RWPE1 (cell line): Measurements from ENCODE around the gene HERC4.

Source experiments
- CTCF ChIA-PET: fragments of 350-600 bp; sonication (Branson Sonifier 250); formaldehyde crosslinking; extraction: SDS; loops from one replicate; lab custom pipeline; 2021; lab: Yijun Ruan, JAX
- POLR2A ChIA-PET: fragments of 400-600 bp; formaldehyde crosslinking; extraction: SDS; loops from one replicate; lab custom pipeline; 2020; ENCODE audit warnings: antibody characterized with exemption; ENCODE audit not compliant: low non-redundant PET; lab: Yijun Ruan, JAX
- DNase-seq: peaks from one replicate; pipeline ENCODE4 v3.0.0; 2012; ENCODE audit warnings: low spot score
- H3K27ac ChIP-seq: fragments of 450-650 bp; 2 replicates; pipeline ENCODE4 v1.5.1; 2017
- CTCF ChIP-seq: fragments of 450-650 bp; conservative IDR thresholded peaks from 2 replicates; pipeline ENCODE4 v1.5.1; 2017; ENCODE audit warnings: low read depth, mild to moderate bottlenecking

HERC4 gene

GRCh38 chr10:68096913-68097516 is 21.9 kb upstream of the HERC4 start:
- no peak overlapping the region for H3K27ac ChIP-seq
- POLR2A ChIA-PET = interaction anchor here (0.5 kb wide), 1 partner anchor 23 kb away, joined by 3 read pairs; no protein-coding TSS in a partner anchor
- no peak for TF ChIP-seq CTCF
- CTCF ChIA-PET = interaction anchor here (0.6 kb wide), 2 partner anchors 20 to 61 kb away, joined by 3 to 4 read pairs; no protein-coding TSS in a partner anchor
- DNase-seq = peak; percentile 93

DNA sequence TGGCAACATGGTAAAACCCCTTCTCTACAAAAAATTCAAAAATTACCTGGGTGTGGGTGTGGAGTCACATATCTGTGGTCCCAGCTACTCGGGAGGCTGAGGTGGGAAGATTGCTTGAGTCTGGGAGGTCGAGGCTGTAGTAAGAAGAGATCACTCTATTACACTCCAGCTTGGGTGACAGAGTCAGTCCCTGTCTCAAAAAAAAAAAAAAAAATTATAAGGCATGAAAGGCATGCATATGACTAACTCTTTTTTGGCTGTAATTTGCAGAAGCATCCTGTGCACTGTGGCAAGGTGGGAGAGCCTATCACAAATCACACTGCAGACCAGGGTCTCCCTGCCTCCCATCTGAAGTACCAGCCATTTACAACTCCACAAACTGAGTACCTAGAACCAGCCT is 20.1 kb upstream of the HERC4 start:
- POLR2A ChIA-PET = no interaction called here
- peak overlapping the region; percentile 91 for H3K27ac ChIP-seq
- peak; percentile 56 for DNase-seq
- no peak for TF ChIP-seq CTCF
- CTCF ChIA-PET = interaction anchor here (0.7 kb wide), 1 partner anchor 210 kb away, joined by 4 read pairs; no protein-coding TSS in a partner anchor

- ChIA-PET CTCF (interaction anchor here (0.6 kb wide), 1 partner anchor 10 kb away, joined by 3 read pairs; no protein-coding TSS in a partner anchor), POLR2A (no interaction called here)
- DNase-seq = no peak
- no peak overlapping the region for H3K27ac ChIP-seq
- no peak for TF ChIP-seq CTCF
Observed at GRCh38 chr10:68092512-68092911, 17.4 kb upstream of the HERC4 start.

DNA sequence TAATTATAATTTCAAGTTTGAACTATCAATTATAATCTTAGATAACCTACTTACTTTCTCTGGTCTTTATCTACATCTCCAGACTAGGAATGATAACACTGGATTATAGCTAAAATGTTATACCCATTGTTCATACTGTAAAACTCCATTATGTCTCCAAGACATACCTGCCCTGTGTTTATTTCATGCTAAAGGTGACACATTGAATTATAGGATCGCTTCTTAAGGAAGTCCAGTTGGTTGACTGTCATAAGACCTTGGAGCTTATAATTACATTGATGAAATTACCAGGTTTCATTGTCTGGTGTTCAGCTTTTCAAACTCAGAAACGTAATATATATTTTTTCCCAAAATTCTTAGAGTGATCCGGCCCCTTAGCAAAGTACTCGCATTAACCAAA is 15.5 kb upstream of the HERC4 start:
- no peak for TF ChIP-seq CTCF
- CTCF ChIA-PET = interaction anchor here (1.3 kb wide), 1 partner anchor 122 kb away, joined by 4 read pairs; no protein-coding TSS in a partner anchor
- POLR2A ChIA-PET = no interaction called here
- no peak overlapping the region for H3K27ac ChIP-seq
- DNase-seq = no peak

- CTCF ChIA-PET = no interaction called here
Observed at GRCh38 chr10:68088740-68089139, 13.7 kb upstream of the HERC4 start.

More at GRCh38 chr10:68088740-68089139, 13.7 kb upstream of the HERC4 start:
- no peak for TF ChIP-seq CTCF
- H3K27ac ChIP-seq = no peak overlapping the region
- POLR2A ChIA-PET = no interaction called here
- no peak for DNase-seq
